Body of pancreas (tissue), 4 donors: ENCODE measurements around the gene CREB3.

Experiments
- CTCF ChIP-seq, 7 experiments: fragments of 450-650 bp in 4 of 7; fragments of 200-600 bp in 3 of 7; sonication (generic) in 3 of 7; IDR thresholded peaks; one replicate each; pipeline ENCODE4 v1.5.1; 2016 to 2019; ENCODE audit warnings: antibody characterized with exemption in 7 of 7
- POLR2A ChIP-seq, 3 donors: fragments of 450-650 bp; IDR thresholded peaks; one replicate each; pipeline ENCODE4 v1.6.1; 2016; ENCODE audit warnings: antibody characterized with exemption in 3 of 3, mild to moderate bottlenecking in 2 of 3

DNA sequence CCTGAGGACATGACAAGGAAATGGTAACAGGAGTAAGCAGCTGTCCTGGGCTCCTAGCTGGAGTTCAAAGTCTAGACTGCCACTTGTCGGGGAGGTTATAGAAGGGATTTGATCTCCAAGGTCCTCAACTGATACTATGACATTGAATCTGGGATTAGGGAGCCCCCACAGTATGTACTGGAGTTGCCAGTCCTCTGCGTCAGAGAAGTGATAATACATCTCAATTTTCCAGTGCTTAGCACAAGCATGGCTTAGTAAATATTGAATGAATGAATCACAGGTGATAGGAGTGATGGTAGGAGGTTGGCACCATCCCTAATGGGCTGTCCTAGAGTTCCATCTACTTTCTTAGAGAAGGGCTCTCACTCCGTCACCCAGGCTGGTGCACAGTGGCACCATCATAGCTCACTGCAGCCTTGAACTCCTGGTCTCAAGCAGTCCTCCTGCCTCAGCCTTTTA, 36.5 kb upstream of the CREB3 start:
- TF ChIP-seq CTCF (IDR thresholded peaks at IDR 0.05), result no peak
- TF ChIP-seq POLR2A (IDR thresholded peaks at IDR 0.05), result peak in 1 of 3 donors; percentile 58
